Measurements from ENCODE around the gene RASAL3. TPM values are rescaled to one million over a fixed set of nuclear protein-coding genes. Genes with fewer than 3 reads are reported as not detected.
A peak's percentile ranks its signal among the peaks of the same experiment; 100 is the strongest.

The RASAL3 gene
- total RNA-seq, 4 donors from 2014 or later = 2.5 to 3.9 (median 2.8) TPM

- H3K36me3 ChIP-seq = no peaks in the 10 kb centered on the region
- 62% methylated on average over 10 of the region's 12 CpGs for WGBS
- no peak overlapping the region for H3K27ac ChIP-seq (replicated peaks in 1 of 4)
- intact Hi-C loops (cut with DNase I) = no loop called here
- peak overlapping the region in 3 of 4 donors; percentile 35 to 54 (median 45) for H3K4me3 ChIP-seq
- H3K4me1 ChIP-seq = peaks cover 7 to 15% (median 12%) of the 10 kb centered on the region in 4 donors
- no peaks in the 10 kb centered on the region for H3K9me3 ChIP-seq
- no peak for DNase-seq (ENCODE audit: extremely low spot score)
- TF ChIP-seq, protein P1, sequence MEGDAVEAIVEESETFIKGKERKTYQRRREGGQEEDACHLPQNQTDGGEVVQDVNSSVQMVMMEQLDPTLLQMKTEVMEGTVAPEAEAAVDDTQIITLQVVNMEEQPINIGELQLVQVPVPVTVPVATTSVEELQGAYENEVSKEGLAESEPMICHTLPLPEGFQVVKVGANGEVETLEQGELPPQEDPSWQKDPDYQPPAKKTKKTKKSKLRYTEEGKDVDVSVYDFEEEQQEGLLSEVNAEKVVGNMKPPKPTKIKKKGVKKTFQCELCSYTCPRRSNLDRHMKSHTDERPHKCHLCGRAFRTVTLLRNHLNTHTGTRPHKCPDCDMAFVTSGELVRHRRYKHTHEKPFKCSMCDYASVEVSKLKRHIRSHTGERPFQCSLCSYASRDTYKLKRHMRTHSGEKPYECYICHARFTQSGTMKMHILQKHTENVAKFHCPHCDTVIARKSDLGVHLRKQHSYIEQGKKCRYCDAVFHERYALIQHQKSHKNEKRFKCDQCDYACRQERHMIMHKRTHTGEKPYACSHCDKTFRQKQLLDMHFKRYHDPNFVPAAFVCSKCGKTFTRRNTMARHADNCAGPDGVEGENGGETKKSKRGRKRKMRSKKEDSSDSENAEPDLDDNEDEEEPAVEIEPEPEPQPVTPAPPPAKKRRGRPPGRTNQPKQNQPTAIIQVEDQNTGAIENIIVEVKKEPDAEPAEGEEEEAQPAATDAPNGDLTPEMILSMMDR (IDR thresholded peaks at IDR 0.05) = no peak
- TF ChIP-seq POLR2AphosphoS5 (IDR thresholded peaks at IDR 0.05) = no peak
- TF ChIP-seq EP300 (IDR thresholded peaks at IDR 0.05) = no peak
- TF ChIP-seq POLR2A (IDR thresholded peaks at IDR 0.05; ENCODE audit: low read depth) = no peak
- peaks cover 0 to 81% (median 26%) of the 10 kb centered on the region in 4 donors for H3K27me3 ChIP-seq
Observed at GRCh38 chr19:15468675-15469512, 4.5 kb upstream of the RASAL3 start.

DNA sequence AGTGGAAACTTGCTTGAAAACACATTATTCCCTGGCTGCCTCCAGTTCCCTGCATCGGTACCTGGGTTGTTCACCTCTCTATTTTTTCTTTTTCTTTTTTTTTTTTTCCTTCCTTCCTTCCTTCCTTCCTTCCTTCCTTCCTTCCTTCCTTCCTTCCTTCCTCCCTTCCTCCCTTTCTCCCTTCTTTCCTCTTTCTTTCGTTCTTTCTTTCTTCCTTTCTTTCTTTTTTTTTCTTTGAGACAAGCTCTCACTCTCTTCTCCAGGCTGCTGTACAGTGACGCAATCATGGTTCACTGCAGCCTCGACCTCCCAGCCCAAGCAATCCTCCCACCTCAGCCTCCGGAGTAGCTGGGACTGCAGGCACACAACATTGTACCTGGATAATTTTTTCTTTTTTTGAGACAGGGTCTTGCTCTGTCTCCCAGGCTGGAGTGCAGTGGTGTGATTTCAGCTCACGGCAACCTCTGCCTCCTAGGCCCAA is 3.4 kb upstream of the RASAL3 start:
- H3K9me3 ChIP-seq = no peaks in the 10 kb centered on the region
- peaks cover 0 to 87% (median 28%) of the 10 kb centered on the region in 4 donors for H3K27me3 ChIP-seq
- WGBS = 73% methylated on average over 6 of the region's 6 CpGs
- no peak for TF ChIP-seq POLR2AphosphoS5 (IDR thresholded peaks at IDR 0.05)
- TF ChIP-seq, protein P1 (IDR thresholded peaks at IDR 0.05) = no peak
- TF ChIP-seq EP300 (IDR thresholded peaks at IDR 0.05) = no peak
- no peak for TF ChIP-seq POLR2A (IDR thresholded peaks at IDR 0.05; ENCODE audit: low read depth)
- intact Hi-C loops (cut with DNase I) = no loop called here
- DNase-seq (ENCODE audit: extremely low spot score) = no peak
- no peaks in the 10 kb centered on the region for H3K36me3 ChIP-seq
- H3K4me3 ChIP-seq = no peak overlapping the region
- no peak overlapping the region for H3K27ac ChIP-seq (replicated peaks in 1 of 4)
- H3K4me1 ChIP-seq = peaks cover 7 to 15% (median 12%) of the 10 kb centered on the region in 4 donors

- DNase-seq (ENCODE audit: extremely low spot score) = no peak
- TF ChIP-seq POLR2AphosphoS5 (IDR thresholded peaks at IDR 0.05) (peak; percentile 20 to 31), POLR2A (IDR thresholded peaks at IDR 0.05; ENCODE audit: low read depth) (no peak), EP300 (IDR thresholded peaks at IDR 0.05) (no peak)
- intact Hi-C loops (cut with DNase I) = no loop called here
- Histone ChIP-seq H3K9me3 (no peaks in the 10 kb centered on the region), H3K36me3 (no peaks in the 10 kb centered on the region), H3K4me3 (no peak overlapping the region), H3K4me1 (peaks cover 7 to 15% (median 12%) of the 10 kb centered on the region in 4 donors), H3K27ac (replicated peaks in 1 of 4) (no peak overlapping the region), H3K27me3 (peaks cover 0 to 89% (median 28%) of the 10 kb centered on the region in 4 donors)
- WGBS = 46% methylated on average over 8 of the region's 8 CpGs
Observed at GRCh38 chr19:15466851-15467733, 2.7 kb upstream of the RASAL3 start.

GRCh38 chr19:15463861-15464371 is 428 bp downstream of the RASAL3 start:
- intact Hi-C loops (cut with DNase I) = no loop called here
- H3K4me3 ChIP-seq = peak overlapping the region; percentile 39 to 56 (median 43)
- no peak for DNase-seq (ENCODE audit: extremely low spot score)
- H3K27ac ChIP-seq (replicated peaks in 1 of 4) = peak overlapping the region in 3 of 4 donors; percentile 39 to 47 (median 40)
- no peaks in the 10 kb centered on the region for H3K36me3 ChIP-seq
- H3K4me1 ChIP-seq = peaks cover 0 to 5% (median 0%) of the 10 kb centered on the region in 4 donors
- 47% methylated on average over 9 of the region's 25 CpGs for WGBS
- TF ChIP-seq POLR2AphosphoS5 (IDR thresholded peaks at IDR 0.05) (no peak), EP300 (IDR thresholded peaks at IDR 0.05) (no peak)
- peaks cover 0 to 83% (median 16%) of the 10 kb centered on the region in 4 donors for H3K27me3 ChIP-seq
- no peaks in the 10 kb centered on the region for H3K9me3 ChIP-seq

DNA sequence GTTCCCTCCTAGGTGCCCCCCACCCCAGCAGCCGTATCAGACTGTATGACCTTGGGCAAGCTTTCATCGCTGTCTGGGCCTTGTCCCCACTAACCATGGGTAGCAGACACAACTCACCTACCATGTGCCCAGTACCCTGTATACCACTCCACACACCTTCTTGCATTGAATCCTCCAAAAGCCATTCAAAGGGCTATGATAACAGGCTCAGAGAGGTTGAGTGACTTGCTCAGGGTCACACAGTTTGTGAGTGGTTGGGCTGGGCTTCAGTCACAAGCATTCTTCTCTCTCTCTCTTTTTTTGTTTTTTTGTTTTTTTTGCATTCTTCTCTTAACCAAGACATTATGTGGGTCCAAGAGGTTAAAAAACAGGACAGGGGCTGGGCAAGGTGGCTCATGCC is 2.6 kb downstream of the RASAL3 start:
- Histone ChIP-seq H3K27me3 (peaks cover 0 to 88% (median 28%) of the 10 kb centered on the region in 4 donors), H3K4me1 (peaks cover 8 to 19% (median 14%) of the 10 kb centered on the region in 4 donors), H3K9me3 (no peaks in the 10 kb centered on the region), H3K36me3 (no peaks in the 10 kb centered on the region), H3K4me3 (no peak overlapping the region), H3K27ac (replicated peaks in 1 of 4) (no peak overlapping the region)
- no peak for DNase-seq (ENCODE audit: extremely low spot score)
- intact Hi-C loops (cut with DNase I) = no loop called here
- WGBS = 94% methylated on average over 2 of the region's 2 CpGs
- no peak for TF ChIP-seq EP300 (IDR thresholded peaks at IDR 0.05)
- TF ChIP-seq POLR2AphosphoS5 (IDR thresholded peaks at IDR 0.05) = no peak
- TF ChIP-seq POLR2A (IDR thresholded peaks at IDR 0.05; ENCODE audit: low read depth) = no peak

Data from esophagus muscularis mucosa (tissue), 4 donors.